ENCODE measurements around the gene MAP3K6. TPM values are rescaled to one million over a fixed set of nuclear protein-coding genes. Genes with fewer than 3 reads are reported as not detected.
A peak's percentile ranks its signal among the peaks of the same experiment; 100 is the strongest.

MAP3K6 gene
- total and polyA plus RNA-seq, 2 of the 13 experiments (the other 11 are each of a cell fraction or from before 2014, with no cell fraction given), result 2.7 to 3.2 TPM

- TF ChIP-seq EED (CRISPR knock-in tag; IDR thresholded peaks at IDR 0.05), result 0 out of 2 replicates have a peak, but pooled peaks have one; percentile 40
- TF ChIP-seq ZSCAN25 (CRISPR knock-in tag; IDR thresholded peaks at IDR 0.05), result peak; percentile 65
- TF ChIP-seq PITX1 (CRISPR knock-in tag; IDR thresholded peaks at IDR 0.05), result peak; percentile 16; the same call in 1 of the 2 replicates
- TF ChIP-seq, protein P1, sequence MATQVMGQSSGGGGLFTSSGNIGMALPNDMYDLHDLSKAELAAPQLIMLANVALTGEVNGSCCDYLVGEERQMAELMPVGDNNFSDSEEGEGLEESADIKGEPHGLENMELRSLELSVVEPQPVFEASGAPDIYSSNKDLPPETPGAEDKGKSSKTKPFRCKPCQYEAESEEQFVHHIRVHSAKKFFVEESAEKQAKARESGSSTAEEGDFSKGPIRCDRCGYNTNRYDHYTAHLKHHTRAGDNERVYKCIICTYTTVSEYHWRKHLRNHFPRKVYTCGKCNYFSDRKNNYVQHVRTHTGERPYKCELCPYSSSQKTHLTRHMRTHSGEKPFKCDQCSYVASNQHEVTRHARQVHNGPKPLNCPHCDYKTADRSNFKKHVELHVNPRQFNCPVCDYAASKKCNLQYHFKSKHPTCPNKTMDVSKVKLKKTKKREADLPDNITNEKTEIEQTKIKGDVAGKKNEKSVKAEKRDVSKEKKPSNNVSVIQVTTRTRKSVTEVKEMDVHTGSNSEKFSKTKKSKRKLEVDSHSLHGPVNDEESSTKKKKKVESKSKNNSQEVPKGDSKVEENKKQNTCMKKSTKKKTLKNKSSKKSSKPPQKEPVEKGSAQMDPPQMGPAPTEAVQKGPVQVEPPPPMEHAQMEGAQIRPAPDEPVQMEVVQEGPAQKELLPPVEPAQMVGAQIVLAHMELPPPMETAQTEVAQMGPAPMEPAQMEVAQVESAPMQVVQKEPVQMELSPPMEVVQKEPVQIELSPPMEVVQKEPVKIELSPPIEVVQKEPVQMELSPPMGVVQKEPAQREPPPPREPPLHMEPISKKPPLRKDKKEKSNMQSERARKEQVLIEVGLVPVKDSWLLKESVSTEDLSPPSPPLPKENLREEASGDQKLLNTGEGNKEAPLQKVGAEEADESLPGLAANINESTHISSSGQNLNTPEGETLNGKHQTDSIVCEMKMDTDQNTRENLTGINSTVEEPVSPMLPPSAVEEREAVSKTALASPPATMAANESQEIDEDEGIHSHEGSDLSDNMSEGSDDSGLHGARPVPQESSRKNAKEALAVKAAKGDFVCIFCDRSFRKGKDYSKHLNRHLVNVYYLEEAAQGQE (IDR thresholded peaks at IDR 0.05; ENCODE audit: borderline replicate concordance in 1 of 2, low read depth in 1 of 2, low read length in 2 of 2), result no peak
- TF ChIP-seq REPIN1 (CRISPR knock-in tag; IDR thresholded peaks at IDR 0.05; ENCODE audit: borderline replicate concordance, low read depth), result no peak
- 0 out of 2 replicates have a peak, but pooled peaks have one; percentile 25 for TF ChIP-seq ZFY (CRISPR knock-in tag; IDR thresholded peaks at IDR 0.05)
- TF ChIP-seq ZSCAN9 (CRISPR knock-in tag; IDR thresholded peaks at IDR 0.05; ENCODE audit: borderline replicate concordance), result no peak
- 0 out of 2 replicates have a peak, but pooled peaks have one; percentile 1 for TF ChIP-seq HNRNPL (IDR thresholded peaks at IDR 0.05; ENCODE audit: low read depth, low read length)
- TF ChIP-seq, protein P2, sequence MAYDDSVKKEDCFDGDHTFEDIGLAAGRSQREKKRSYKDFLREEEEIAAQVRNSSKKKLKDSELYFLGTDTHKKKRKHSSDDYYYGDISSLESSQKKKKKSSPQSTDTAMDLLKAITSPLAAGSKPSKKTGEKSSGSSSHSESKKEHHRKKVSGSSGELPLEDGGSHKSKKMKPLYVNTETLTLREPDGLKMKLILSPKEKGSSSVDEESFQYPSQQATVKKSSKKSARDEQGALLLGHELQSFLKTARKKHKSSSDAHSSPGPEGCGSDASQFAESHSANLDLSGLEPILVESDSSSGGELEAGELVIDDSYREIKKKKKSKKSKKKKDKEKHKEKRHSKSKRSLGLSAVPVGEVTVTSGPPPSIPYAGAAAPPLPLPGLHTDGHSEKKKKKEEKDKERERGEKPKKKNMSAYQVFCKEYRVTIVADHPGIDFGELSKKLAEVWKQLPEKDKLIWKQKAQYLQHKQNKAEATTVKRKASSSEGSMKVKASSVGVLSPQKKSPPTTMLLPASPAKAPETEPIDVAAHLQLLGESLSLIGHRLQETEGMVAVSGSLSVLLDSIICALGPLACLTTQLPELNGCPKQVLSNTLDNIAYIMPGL (CRISPR knock-in tag; IDR thresholded peaks at IDR 0.05; ENCODE audit: borderline replicate concordance in 1 of 2, low read depth in 1 of 2), result peak; percentile 37 to 61; a peak in 1 of 4 replicates
- TF ChIP-seq PHF21A (CRISPR knock-in tag; IDR thresholded peaks at IDR 0.05), result peak; percentile 47; the same call in 1 of the 2 replicates
- TF ChIP-seq ATF3 (CRISPR knock-in tag; IDR thresholded peaks at IDR 0.05), result no peak
- TF ChIP-seq HNF4A (CRISPR knock-in tag; IDR thresholded peaks at IDR 0.05), result peak; percentile 31; the same call in 1 of the 2 replicates
- peak; percentile 50; the same call in 1 of the 2 replicates for TF ChIP-seq SAP130 (CRISPR knock-in tag; IDR thresholded peaks at IDR 0.05; ENCODE audit: low read depth)
- TF ChIP-seq XRCC5 (optimal IDR thresholded peaks at IDR 0.05; ENCODE audit: low read length), result peak; percentile 80
- TF ChIP-seq ZNF232 (CRISPR knock-in tag; IDR thresholded peaks at IDR 0.05; ENCODE audit: borderline replicate concordance), result no peak
- no peak for TF ChIP-seq ZNF850 (CRISPR knock-in tag; conservative IDR thresholded peaks at IDR 0.05)
- TF ChIP-seq TCF7 (IDR thresholded peaks at IDR 0.05; ENCODE audit: low read depth), result no peak
- TF ChIP-seq SMARCC2 (IDR thresholded peaks at IDR 0.05), result no peak
- TF ChIP-seq SALL2 (CRISPR knock-in tag; IDR thresholded peaks at IDR 0.05), result no peak
- 0 out of 2 replicates have a peak, but pooled peaks have one; percentile 46 for TF ChIP-seq IRF2 (CRISPR knock-in tag; IDR thresholded peaks at IDR 0.05)
- no peak for TF ChIP-seq ZNF296 (CRISPR knock-in tag; conservative IDR thresholded peaks at IDR 0.05)
- no peak for TF ChIP-seq ESRRA (CRISPR knock-in tag; IDR thresholded peaks at IDR 0.05; ENCODE audit: low read depth)
- TF ChIP-seq CAMTA2 (CRISPR knock-in tag; IDR thresholded peaks at IDR 0.05; ENCODE audit: borderline replicate concordance), result 0 out of 2 replicates have a peak, but pooled peaks have one; percentile 24
- no peak for TF ChIP-seq ZNF207 (IDR thresholded peaks at IDR 0.05; ENCODE audit: borderline replicate concordance)
- no peak for TF ChIP-seq PCBP1 (IDR thresholded peaks at IDR 0.05; ENCODE audit: borderline replicate concordance, low read depth, low read length)
Measured at GRCh38 chr1:27348861-27349783, 17.6 kb downstream of the MAP3K6 start (continued).
